Activated T-helper 9 cell treated with anti-CD3 and anti-CD28 coated beads, Interleukin-2, amount 50 U/mL, for 16 hours (primary cell): ENCODE measurements around the gene USP25.
"Not testable (repeated sequence)": the region's sequence is repeated elsewhere in the genome, so short reads cannot be mapped to it uniquely, and the experiment has no call there.

Experiments used
- DNase-seq: peaks from one replicate; pipeline ENCODE4 v3.0.0-alpha.2; 2020; ENCODE audit warnings: low read depth

USP25 gene

GRCh38 chr21:15731243-15731613 is 1.4 kb downstream of the USP25 start:
- DNase-seq, result no peak

GRCh38 chr21:15732290-15732995 is 2.7 kb downstream of the USP25 start:
- no peak for DNase-seq

GRCh38 chr21:15732996-15733329 is 3.2 kb downstream of the USP25 start:
- no peak for DNase-seq

GRCh38 chr21:15735409-15735808 is 5.6 kb downstream of the USP25 start:
- DNase-seq, result no peak

- DNase-seq, result not testable (repeated sequence)
Measured at GRCh38 chr21:15735931-15736330, 6.1 kb downstream of the USP25 start.

- DNase-seq, result not testable (repeated sequence)
Measured at GRCh38 chr21:15738779-15739178, 9.0 kb downstream of the USP25 start.

- DNase-seq, result no peak
Measured at GRCh38 chr21:15740383-15740782, 10.6 kb downstream of the USP25 start.

GRCh38 chr21:15741510-15741909 is 11.7 kb downstream of the USP25 start:
- DNase-seq, result no peak

- DNase-seq, result no peak
Measured at GRCh38 chr21:15742052-15742670, 12.4 kb downstream of the USP25 start.

- DNase-seq, result no peak
Measured at GRCh38 chr21:15742694-15743093, 12.9 kb downstream of the USP25 start.

GRCh38 chr21:15743593-15743992 is 13.8 kb downstream of the USP25 start:
- no peak for DNase-seq

GRCh38 chr21:15744926-15745325 is 15.1 kb downstream of the USP25 start:
- DNase-seq, result no peak

GRCh38 chr21:15748586-15748985 is 18.8 kb downstream of the USP25 start:
- DNase-seq, result no peak

- DNase-seq, result no peak
Measured at GRCh38 chr21:15749082-15749860, 19.5 kb downstream of the USP25 start.

GRCh38 chr21:15749861-15750159 is 20.0 kb downstream of the USP25 start:
- no peak for DNase-seq

GRCh38 chr21:15751037-15751436 is 21.3 kb downstream of the USP25 start:
- no peak for DNase-seq

GRCh38 chr21:15751546-15751945 is 21.8 kb downstream of the USP25 start:
- no peak for DNase-seq

- DNase-seq, result no peak
Measured at GRCh38 chr21:15752763-15753407, 23.1 kb downstream of the USP25 start.

GRCh38 chr21:15753741-15754140 is 24.0 kb downstream of the USP25 start:
- DNase-seq, result no peak

GRCh38 chr21:15754640-15755039 is 24.9 kb downstream of the USP25 start:
- no peak for DNase-seq

GRCh38 chr21:15755125-15755524 is 25.3 kb downstream of the USP25 start:
- no peak for DNase-seq

GRCh38 chr21:15759469-15759868 is 29.7 kb downstream of the USP25 start:
- no peak for DNase-seq

- DNase-seq, result no peak
Measured at GRCh38 chr21:15761507-15762100, 31.8 kb downstream of the USP25 start.
